Fibroblast of skin of scalp (primary cell): Measurements from ENCODE around the gene DHPS. TPM values are rescaled to one million over a fixed set of nuclear protein-coding genes. Genes with fewer than 3 reads are reported as not detected.
A peak's percentile ranks its signal among the peaks of the same experiment; 100 is the strongest.
"Not testable (repeated sequence)": the region's sequence is repeated elsewhere in the genome, so short reads cannot be mapped to it uniquely, and the experiment has no call there.

Experiments
- DNase-seq: peaks from one replicate; pipeline ENCODE4 v3.0.0-alpha.2; 2013
- polyA plus RNA-seq, 2 experiments: library from polyadenylated mRNA; unstranded; fragments of 120-200 nt; gene quantifications; one replicate each; pipeline ENCODE4 v1.2.1, GENCODE V29; 2013; ENCODE audit not compliant: insufficient read length in 2 of 2

DHPS gene
- polyA plus RNA-seq (2013, experiment 1 of 2; ENCODE audit: insufficient read length): 58.1 TPM
- polyA plus RNA-seq (2013, experiment 2 of 2; ENCODE audit: insufficient read length): 58.3 TPM

DNA sequence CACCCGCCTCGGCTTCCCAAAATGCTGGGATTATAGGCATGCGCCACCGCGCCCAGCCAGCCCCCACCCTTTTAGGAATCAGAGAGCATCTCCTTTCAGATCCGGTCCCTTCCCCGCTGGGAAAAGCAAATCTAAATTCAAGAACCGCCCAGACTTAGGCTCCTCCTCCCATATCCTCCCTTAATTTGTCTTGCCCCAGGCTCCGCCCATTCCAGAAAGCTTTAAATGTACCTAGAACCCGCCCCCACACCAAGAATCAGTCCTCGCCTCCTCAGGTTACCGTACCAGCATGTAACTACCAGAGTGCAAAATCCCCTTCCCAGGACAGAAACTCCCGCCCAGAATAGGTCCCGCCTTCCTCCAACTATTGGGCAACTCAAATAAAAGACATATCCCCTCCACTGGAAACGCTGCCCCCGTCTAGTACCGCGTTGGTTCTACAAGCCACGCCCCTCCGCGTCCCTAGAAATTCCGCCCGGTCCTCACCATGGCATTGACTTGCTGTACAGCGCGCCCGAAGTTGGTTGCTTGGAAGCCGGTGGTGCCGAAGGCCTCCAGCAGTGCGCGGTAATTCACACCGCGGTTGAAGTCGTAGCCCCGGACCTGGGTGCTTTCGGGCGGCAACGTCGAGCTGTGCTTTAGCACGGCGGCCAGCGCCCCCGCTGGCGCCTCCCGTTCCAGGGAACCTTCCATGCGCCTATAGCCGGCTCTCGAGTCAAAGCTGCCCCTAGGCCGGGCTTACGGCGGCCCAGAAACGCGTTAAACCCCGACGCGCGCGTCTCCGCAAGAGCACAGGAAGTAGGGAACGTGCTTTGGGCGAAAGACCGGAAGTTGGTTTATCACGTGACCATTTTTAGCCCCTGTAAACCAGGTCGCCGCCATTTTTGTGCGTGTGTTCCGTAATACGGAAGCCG lies at the start of gene DHPS:
DHPS (minus strand) TSS at position 807 of the 914 bp plus-strand sequence; CDS start at position 693, 114 bp downstream.
- peak; percentile 98 for DNase-seq

DNA sequence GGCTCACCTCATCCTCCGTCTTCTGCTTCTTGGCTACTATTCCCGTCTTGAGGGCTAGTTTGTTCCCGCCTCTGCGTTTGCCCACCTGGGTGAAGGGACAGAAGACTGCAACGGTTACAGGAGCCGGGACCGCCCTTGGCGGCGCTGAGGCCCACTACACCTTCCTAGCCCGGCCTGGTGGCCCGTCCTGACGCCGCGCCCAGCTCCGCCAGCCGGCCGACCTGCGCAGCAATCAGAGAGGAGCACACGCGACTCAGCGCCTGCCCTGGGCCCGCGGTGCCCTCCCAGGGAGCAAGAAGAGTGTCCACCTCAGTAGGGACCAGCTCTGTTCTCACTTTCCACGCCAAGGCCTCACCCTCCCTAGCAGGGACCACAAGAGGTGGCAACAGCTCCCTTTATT lies 49.7 kb upstream of the DHPS start:
- DNase-seq: no peak

DNA sequence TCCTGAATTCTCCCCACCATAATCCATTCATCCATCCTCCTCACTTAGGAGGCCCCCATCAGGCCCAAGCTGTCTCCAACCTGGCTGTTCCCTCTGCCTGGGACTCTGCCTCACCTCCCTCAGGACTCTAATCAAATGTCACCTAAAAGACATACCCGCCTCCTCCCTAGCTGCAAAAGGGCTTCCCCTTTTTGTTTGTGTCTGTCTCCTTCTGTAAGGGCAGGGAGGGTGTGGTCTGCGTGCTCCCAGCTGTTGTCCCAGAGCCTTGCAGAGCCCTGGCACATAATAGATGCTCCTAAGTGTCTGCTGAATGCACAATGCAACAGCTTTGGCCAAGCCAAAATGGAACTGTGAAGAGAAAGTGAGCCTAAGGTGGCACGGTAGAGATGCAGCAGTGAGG lies 48.4 kb upstream of the DHPS start:
- DNase-seq: no peak

DNA sequence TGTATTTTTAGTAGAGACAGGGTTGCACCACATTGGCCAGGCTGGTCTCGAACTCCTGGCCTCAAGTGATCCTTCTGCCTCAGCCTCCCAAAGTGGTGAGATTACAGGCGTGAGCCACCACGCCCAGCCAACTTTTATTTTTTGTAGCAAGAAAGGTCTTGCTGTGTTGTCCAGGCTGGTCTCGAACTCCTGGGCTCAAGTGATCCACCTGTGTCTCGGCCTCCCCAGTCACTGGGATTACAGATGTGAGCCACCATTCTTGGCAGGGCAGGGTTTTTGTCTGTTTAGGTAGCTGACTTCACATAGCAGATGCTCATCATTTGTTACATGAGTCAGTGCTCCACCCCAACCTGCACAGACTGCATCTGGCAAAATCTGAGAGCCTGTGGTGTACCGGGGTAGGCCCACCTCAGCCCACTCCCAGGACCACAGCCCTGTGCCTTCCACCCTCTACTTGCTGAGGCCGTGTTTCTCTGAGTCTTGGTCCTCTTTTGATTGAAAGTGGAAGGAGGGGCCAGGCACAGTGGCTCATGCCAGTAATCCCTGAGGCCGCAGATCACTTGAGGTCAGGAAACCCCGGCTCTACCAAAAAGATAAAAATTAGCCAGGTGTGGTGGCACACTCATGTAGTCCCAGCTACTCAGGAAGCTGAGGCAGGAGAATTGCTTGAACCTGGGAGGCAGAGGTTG lies 46.2 kb upstream of the DHPS start:
- DNase-seq: no peak

DNA sequence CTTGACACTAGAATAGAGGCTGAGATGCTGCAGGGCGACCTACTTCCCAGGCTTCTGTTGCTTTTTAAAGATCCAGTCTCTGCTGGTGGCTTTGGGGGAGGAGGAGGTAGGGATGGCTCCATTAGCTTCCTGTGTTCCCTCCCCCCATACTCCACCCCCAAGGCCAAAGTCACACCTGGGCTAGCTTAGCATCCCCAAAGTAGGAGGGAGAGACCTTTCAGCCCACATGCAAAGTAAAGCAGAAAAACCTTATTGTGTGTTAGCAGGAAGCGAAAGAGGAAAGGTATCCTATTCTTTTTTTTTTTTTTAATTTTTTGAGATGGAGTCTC lies 45.3 kb upstream of the DHPS start:
- no peak for DNase-seq

DNA sequence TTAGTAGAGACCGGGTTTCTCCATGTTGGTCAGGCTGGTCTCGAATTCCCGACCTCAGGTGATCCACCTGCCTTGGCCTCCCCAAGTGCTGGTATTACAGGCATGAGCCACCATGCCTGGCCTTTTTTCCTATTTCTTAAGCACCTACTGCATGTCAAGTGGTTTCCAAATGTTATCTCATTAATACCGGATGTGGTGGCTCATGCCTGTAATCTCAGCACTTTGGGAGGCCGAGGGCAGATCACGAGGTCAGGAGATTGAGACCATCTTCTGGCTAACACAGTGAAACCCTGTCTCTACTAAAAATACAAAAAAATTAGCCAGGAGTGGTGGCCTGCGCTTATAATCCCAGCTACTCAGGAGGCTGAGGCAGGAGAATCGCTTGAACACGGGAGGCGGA lies 43.9 kb upstream of the DHPS start:
- not testable (repeated sequence) for DNase-seq

DNA sequence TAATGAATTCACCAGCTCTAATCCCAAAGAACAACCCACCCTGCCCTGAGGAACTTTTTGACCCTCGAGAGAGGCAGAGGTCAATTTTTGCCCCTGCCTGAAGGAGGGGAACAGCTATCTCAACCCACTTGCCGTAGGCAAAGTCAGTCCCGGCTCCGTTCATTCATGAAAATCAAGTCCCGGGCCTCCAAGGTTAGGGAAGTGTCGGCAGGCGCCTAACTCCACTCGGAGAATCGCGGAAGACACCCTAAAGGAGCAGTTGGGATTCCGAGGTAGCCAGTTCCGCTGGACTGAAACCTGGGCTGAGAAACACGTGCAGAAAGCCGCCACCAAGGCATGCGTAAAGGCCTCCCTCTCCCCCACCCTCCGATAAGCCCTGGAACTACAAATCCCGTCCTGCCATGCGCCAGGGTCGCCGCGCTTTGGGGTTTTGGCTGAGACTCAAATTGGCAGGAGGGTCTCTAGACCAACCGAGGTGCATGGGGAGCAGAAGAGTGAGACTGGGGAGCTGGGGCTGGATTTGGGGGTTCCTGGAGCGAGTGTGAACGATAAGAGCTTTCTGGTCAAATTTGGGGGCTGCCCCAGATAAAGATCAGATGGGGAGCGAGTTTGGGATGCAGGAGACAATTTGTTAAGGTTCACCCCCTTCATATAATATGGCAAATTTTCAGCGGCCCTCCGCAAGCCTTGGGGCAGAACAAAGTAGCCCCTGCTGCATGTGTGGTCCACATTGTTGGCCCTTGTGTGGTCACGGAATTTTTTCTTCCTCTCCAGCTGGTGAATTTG lies 42.2 kb upstream of the DHPS start, which contains the start of gene TNPO2:
TNPO2 (minus strand) TSS at position 292 of the 786 bp plus-strand sequence. CDS start 2,955 bp downstream, outside the sequence.
- peak; percentile 64 for DNase-seq

DNA sequence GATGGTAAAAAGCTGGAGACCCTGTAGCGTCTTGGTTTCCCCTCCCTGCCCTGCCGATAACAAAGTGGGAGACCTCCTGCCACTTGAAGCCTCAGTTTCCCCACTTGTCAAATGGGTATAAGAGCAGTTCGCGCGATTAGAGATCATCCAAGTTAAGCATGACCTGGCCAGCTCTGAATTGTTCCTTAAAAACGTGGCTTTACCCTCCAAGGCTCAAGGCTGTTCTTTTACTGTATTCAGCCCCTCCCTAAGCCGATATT lies 41.6 kb upstream of the DHPS start:
- DNase-seq: no peak

DNA sequence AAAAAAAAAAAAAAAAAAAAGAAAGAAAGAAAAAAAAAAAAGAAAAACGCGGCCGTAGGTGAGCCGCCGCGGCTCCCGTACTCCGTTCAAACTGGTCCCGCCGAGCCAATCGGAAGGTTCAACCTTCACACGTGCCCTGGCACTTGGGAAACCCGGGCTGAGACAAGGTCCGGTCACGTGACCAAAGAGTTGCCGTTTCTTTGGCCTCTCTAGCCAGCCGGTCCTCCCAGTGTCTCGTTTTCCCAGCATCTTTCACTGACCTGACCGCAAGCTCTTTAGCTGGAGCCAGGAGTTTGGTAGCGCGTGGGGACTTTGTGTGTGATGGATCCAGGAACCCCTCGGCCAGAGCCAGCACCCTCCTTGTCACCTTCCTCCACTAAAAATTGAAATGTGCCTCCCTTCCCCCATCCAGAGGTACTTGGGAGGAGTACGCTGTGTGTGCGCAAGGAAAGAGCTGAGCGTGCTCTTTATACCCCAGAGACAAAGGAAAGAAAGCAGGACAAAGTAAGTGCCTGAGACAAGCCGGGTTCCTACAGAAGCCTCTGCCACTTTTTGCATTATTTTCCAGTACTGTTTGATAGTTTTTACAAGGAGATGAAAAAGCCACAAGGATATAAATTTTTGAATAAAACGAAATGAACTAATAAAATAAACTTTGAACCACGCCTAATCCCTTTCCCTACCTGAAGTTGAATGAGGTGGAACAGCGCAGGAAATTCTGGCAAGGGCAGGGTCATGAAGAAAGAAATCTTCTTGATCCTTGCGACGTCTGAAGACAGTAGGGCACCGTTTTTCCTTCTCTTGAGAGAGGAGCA lies 41.1 kb upstream of the DHPS start:
- DNase-seq: peak; percentile 100

DNA sequence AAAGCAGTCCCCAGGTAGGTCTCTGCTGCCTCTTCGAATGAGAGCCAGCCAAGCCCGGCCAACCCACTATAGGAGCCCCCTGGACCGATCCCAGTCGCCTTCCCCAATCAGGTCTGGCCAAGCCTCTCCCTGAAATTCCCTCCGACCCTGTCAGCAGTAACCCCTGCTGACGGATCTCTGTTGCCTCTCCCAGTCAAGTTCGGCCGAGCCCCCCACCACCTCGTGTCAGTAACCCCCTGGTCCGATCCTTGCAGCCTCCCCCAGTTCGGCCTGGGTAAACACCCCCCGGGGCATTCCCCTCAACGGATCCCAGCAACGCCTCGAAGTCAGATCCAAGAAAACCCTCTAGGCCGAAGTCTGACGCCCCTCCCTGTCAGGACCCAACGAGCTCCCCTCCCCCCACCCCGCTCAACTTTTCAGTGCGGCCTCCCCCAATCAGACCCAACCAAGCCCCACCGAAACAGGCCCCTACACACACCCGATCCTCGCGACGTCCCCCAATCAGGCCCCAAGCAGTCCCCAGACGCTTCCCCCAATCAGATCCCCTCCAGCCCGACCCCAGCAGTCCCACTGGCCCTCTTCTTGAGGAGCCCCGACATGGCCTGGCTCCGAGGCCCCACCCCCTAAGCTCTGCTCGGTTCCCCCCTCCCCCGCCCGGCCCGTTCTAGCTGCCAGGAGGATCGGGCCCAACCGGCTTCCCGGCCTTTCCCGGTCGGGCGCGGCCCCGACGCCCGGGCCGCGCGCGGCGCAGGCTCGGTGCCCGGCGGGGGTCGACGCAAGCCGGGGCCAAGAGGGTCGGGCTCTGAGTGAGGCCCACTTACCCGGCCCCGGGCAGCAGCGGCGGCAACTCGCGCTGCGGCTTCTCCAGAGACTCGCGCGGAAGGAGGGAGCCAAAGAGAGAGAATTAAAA lies 40.2 kb upstream of the DHPS start:
- DNase-seq: peak; percentile 75

DNA sequence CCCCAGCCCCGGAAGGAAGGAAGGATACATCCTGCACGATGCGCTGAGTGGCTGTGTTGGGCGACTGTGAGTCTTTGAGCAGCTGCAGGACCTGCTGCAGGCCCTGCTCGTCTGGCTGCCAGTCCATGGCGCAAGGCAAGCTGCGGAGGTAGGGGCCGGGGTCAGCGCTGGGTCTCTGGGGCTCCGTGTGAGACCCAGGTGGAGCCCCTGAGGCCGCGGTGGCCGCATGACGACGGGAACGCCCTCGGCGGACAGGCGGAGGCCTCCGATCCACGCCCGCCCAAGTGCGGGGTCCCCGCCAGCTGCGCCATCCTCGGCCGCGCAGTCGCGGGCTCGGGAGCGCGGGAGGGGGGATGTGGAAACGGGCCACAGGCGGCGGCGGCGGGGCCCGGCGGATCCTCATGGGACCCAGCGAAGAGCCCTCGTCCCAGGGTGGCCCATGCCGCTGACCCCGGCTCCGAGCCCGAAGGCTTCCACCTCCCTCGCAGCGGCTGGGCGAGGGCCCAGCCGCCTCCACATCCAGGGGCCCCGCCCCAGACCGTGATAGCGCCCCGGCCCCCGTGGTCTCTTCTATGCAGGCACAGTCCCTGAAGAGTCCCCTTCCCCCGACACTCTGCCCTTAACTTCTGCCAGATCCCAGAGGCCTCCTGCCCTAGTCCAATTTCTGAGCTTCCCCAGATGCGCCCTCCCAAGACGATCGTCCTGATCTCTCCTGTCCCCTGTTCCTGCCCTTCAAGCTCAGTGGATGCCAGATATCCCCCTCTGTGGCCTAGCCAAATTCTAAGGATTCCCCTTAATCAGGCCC lies 39.4 kb upstream of the DHPS start:
- DNase-seq: no peak

DNA sequence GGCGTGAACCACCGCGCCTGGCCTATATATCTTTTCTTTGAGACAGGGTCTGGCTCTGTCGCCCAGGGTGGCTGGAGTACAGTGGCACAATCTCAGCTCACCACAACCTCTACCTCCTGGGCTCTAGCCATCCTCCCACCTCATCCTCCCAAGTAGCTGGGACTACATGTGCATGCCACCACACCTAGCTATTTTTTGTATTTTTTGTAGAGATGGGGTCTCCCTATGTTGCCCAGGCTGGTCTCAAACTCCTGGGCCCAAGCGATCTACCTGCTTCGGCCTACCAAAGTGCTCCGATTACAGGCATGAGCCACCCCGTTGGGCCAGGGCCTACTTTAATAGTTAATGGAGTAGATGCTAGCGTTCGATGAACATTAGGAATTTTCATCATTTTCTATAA lies 38.6 kb upstream of the DHPS start:
- no peak for DNase-seq

DNA sequence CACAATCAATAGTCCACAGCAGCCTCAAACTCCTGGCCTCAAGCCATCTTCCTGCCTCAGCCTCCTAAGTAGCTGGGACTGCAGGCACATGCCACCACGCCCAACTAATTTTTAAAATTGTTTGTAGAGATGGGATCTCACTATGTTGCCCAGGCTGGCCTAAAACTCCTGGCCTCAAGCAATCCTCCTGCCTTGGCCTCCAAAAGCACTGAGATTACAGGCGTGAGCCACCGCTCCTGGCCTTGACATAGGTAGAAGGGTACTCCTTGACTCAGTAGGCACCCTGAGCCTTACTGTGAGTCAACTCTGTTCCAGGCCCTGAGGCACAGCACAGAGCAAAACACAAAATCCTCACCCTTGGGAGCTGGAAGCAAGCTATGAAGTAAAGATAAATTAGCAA lies 34.2 kb upstream of the DHPS start:
- no peak for DNase-seq

DNA sequence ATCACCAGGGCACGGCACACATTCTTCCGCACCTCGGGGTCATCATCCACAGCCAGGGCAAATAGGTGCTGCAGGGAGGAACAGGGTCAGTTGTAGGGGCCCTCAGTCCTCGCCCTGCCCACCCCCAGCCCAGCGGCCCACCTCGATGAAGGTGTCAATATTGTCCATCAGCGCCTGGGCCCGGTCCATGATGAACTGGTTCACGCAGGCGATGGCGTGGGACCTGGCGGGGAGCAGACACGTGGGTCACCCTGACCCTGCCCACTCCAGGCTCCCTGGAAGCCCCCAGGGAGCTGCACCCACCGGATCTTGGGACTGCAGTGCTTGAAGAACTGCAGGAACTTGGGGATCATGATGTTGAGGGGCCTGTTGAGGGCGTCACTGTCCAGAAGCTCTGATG lies 33.4 kb upstream of the DHPS start:
- DNase-seq: no peak

DNA sequence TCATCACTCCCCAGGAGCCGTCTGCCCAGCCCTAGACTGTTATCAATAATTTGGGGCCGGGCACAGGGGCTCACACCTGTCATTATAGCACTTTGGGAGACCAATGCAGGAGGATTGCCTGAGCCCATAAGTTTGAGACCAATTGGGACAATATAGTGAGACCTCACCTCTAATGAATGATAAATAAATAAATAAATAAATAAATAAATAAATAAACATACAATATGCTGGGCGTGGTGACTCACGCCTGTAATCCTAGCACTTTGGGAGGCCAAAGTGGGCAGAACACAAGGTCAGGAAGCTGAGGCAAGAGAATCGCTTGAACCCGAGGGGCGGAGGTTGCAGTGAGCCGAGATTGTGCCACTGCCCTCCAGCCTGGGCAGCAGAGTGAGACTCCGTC lies 31.6 kb upstream of the DHPS start:
- not testable (repeated sequence) for DNase-seq

DNA sequence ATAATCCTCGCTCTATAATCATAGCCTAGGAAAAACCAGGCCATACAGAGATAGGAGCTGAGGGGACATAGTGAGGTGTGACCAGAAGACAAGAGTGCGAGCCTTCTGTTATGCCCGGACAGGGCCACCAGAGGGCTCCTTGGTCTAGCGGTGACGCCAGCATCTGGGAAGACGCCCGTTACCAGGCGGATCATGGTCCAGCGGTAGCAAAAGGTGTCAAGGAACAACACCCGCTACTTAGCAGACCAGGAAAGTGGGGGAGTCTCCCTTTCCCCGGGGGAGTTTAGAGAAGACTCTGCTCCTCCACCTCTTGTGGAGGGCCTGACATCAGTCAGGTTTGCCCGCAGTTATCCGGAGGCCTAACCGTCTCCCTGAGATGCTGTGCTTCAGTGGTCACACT lies 30.4 kb upstream of the DHPS start:
- DNase-seq: not testable (repeated sequence)

DNA sequence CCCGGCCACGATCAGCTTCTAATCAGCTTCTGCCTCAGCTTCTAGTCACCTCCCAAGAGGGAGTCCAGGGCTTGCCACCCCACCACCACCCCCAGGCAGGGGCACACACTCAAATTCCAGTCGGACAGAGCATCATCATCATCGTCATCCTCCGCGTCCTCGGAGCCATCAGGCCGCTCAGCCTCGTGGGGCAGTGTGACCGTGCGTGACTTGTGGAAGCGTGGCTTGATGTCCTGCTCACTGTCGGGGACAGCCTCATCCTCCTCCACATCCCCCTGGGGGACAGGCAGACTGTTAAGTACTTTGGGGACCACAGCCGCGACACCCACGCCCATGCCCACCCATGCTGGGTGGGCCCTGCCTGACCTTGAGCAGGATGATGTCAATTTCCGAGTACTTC lies 29.5 kb upstream of the DHPS start:
- DNase-seq: no peak

DNA sequence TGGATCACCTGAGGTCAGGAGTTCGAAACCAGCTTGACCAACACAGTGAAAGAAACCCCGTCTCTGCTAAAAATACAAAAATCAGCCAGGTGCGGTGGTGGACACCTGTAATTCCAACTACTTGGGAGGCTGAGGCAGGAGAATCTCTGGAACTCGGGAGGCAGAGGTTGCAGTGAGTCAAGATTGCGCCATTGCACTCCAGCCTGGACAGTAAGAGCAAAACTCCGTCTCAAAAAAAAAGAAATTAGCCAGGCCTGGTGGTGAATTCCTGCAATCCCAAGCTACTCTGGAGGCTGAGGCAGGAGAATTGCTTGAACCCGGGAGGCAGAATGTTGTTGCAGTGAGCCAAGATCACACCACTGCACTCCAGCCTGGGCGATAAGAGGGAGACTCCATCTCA lies 27.0 kb upstream of the DHPS start:
- DNase-seq: no peak

DNA sequence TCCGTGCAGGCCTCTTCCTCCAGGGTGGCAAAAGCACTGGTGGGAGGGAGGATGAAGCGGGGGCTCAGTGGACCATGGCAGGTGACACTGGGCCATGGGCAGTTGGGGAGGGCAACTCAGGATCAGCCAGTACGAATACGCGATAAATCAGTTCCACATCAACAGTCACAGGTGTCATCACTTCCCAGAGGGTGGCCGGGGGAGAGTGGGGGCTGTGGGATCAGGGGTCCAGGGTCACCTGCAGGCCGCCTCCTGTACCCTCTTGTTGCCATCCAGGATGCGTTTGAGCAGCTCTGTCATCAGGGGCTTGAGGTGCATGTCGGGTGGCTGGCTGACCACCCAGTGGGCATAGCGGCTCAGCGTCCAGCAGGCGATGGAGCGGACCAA lies 24.6 kb upstream of the DHPS start:
- no peak for DNase-seq

DNA sequence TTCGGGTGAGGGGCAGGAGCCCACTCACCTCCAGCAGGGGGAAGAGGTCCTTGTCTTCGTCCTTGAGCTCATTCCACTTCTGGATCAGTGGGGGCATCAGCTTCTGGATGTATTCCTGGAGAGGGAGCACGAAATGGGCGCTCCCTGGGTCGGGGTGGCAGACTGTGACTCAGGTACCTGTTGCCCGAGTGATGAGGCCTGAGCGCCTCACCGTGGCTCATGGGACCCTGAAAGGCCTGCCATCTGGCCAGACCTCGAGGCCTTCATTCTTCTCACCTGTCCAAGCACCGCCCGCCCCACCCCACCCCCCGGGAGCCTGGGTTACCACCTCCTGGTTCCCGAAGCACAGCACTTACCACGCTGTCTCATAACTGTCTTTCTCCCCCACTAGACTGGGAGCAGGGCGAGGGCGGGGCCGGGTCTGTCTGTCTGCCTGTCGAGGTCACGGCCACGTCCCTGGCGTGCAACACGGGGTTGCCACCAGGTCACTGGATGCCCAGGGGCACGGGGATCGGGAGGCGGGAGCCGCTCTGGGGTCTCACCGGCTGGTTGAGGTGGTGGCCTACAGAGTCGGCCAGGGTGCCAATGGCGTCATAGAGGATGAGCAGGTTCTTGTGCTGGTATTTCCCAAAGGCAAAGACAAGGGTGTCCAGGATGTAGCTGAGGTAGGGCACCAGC lies 24.1 kb upstream of the DHPS start:
- DNase-seq: no peak
